SK-N-MC (cell line): ENCODE measurements around the gene EPAS1.

Experiments
- EZH2 ChIP-seq: fragments of 200-600 bp; sonication (generic); IDR thresholded peaks from one replicate; pipeline ENCODE4 v1.6.1; 2017; ENCODE audit warnings: antibody characterized with exemption
- POLR2AphosphoS5 ChIP-seq: IDR thresholded peaks from 2 replicates; pipeline ENCODE4 v1.6.1; 2012; ENCODE audit warnings: mild to moderate bottlenecking, low read depth, low read length, borderline replicate concordance

DNA sequence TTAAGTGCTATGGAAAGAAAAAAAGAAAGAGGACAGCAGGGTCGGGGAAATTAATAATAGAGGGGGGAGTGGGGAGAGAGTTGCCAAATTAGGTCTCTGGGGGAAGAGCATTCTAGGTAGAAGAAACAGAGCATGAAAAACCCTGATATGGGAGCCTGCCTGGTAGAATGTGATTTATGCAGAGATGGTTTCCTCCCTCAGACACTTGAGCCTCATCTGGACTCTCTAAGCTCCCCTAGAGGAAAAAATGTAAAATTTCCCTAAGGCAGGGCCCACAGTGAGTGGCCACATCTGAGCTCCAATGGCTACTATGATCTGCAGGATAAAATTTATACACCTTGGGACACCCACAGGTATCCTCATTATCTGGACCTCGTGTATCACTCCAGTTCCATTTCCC lies 20.6 kb upstream of the EPAS1 start:
- TF ChIP-seq EZH2 (no peak), POLR2AphosphoS5 (no peak)
